ENCODE data around the gene GALNT13.

GALNT13 gene

GRCh38 chr2:154203902-154204301 is 332.2 kb downstream of the GALNT13 start:
- no peak overlapping the region for H3K4me3 ChIP-seq (ENCODE audit: control insufficient read depth, low read depth, low read length)
- no peak for DNase-seq (ENCODE audit: low read depth)
- TF ChIP-seq, protein P1, sequence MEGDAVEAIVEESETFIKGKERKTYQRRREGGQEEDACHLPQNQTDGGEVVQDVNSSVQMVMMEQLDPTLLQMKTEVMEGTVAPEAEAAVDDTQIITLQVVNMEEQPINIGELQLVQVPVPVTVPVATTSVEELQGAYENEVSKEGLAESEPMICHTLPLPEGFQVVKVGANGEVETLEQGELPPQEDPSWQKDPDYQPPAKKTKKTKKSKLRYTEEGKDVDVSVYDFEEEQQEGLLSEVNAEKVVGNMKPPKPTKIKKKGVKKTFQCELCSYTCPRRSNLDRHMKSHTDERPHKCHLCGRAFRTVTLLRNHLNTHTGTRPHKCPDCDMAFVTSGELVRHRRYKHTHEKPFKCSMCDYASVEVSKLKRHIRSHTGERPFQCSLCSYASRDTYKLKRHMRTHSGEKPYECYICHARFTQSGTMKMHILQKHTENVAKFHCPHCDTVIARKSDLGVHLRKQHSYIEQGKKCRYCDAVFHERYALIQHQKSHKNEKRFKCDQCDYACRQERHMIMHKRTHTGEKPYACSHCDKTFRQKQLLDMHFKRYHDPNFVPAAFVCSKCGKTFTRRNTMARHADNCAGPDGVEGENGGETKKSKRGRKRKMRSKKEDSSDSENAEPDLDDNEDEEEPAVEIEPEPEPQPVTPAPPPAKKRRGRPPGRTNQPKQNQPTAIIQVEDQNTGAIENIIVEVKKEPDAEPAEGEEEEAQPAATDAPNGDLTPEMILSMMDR (IDR thresholded peaks at IDR 0.05; ENCODE audit: control insufficient read depth, insufficient read depth, low read depth, low read length, missing control alignments): no peak

- TF ChIP-seq, protein P1 (IDR thresholded peaks at IDR 0.05; ENCODE audit: control insufficient read depth, insufficient read depth, low read depth, low read length, missing control alignments): no peak
- H3K4me3 ChIP-seq (ENCODE audit: control insufficient read depth, low read depth, low read length): no peak overlapping the region
- no peak for DNase-seq (ENCODE audit: low read depth)
These were observed 335.7 kb downstream of the GALNT13 start for GRCh38 chr2:154207288-154208047.

GRCh38 chr2:154223726-154224125 is 352.0 kb downstream of the GALNT13 start:
- DNase-seq (ENCODE audit: low read depth): no peak
- TF ChIP-seq, protein P1 (IDR thresholded peaks at IDR 0.05; ENCODE audit: control insufficient read depth, insufficient read depth, low read depth, low read length, missing control alignments): no peak
- no peak overlapping the region for H3K4me3 ChIP-seq (ENCODE audit: control insufficient read depth, low read depth, low read length)

GRCh38 chr2:154226931-154227330 is 355.2 kb downstream of the GALNT13 start:
- H3K4me3 ChIP-seq (ENCODE audit: control insufficient read depth, low read depth, low read length): no peak overlapping the region
- TF ChIP-seq, protein P1 (IDR thresholded peaks at IDR 0.05; ENCODE audit: control insufficient read depth, insufficient read depth, low read depth, low read length, missing control alignments): no peak
- no peak for DNase-seq (ENCODE audit: low read depth)

GRCh38 chr2:154228566-154229280 is 357.0 kb downstream of the GALNT13 start:
- TF ChIP-seq, protein P1 (IDR thresholded peaks at IDR 0.05; ENCODE audit: control insufficient read depth, insufficient read depth, low read depth, low read length, missing control alignments): no peak
- DNase-seq (ENCODE audit: low read depth): no peak
- no peak overlapping the region for H3K4me3 ChIP-seq (ENCODE audit: control insufficient read depth, low read depth, low read length)

DNA sequence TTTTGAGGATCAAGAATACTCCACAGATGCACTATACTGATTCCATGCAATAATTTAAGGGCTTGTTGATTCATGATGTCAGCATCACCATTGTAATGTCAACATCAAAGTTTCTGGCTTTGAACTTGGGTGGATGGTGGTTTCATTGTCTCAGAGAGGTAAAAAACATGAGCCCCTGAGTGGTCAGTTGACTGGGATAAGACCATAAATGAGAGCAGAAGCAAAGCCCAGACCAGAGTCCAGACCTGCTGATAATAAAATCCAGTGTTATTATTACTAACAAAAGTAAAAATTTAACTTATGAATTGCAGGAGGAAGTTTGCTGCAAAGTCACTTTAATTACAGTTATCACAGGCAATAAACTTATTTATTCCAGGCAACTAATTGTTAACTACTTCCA is 358.2 kb downstream of the GALNT13 start:
- TF ChIP-seq, protein P1 (IDR thresholded peaks at IDR 0.05; ENCODE audit: control insufficient read depth, insufficient read depth, low read depth, low read length, missing control alignments): no peak
- no peak overlapping the region for H3K4me3 ChIP-seq (ENCODE audit: control insufficient read depth, low read depth, low read length)
- no peak for DNase-seq (ENCODE audit: low read depth)
